Caco-2 (cell line): ENCODE measurements around the gene RGS16. TPM values are rescaled to one million over a fixed set of nuclear protein-coding genes. Genes with fewer than 3 reads are reported as not detected.
A peak's percentile ranks its signal among the peaks of the same experiment; 100 is the strongest.

ENCODE experiments used
- BruUV-seq: library from RNA; stranded (reverse); fragments of 400-500 nt; replicated peaks from 2 replicates; lab custom pipeline; 2021; lab: Mats Ljungman, UMichigan
- CTCF ChIA-PET: fragments of 300-600 bp; sonication (Branson Sonifier 250); formaldehyde crosslinking; loops from one replicate; lab custom pipeline; 2022; ENCODE audit warnings: antibody characterized with exemption; lab: Charles Lee
- POLR2A ChIA-PET: fragments of 300-600 bp; sonication (Branson Sonifier 250); formaldehyde crosslinking; loops from one replicate; lab custom pipeline; 2022; ENCODE audit warnings: antibody characterized with exemption; lab: Charles Lee
- DNase-seq, 2 experiments: peaks; one replicate each; pipeline versions ENCODE4 v3.0.0 to v3.0.0-alpha.2; 2020 to 2022
- H3K27me3 ChIP-seq: replicated peaks from 2 replicates; pipeline ENCODE4 v1.6.0; 2011; ENCODE audit warnings: low read length; ENCODE audit not compliant: control insufficient read depth, insufficient read depth
- H3K36me3 ChIP-seq: 2 replicates; pipeline ENCODE4 v1.5.1; 2011; ENCODE audit warnings: low read length; ENCODE audit not compliant: control insufficient read depth, insufficient read depth
- H3K4me1 ChIP-seq: fragments of 250-450 bp; sonication (Bioruptor Pico); 2 replicates; pipeline ENCODE4 v1.5.1; 2020; ENCODE audit warnings: mild to moderate bottlenecking
- H3K4me3 ChIP-seq: 2 replicates; pipeline ENCODE4 v1.5.1; 2011; ENCODE audit warnings: low read depth, mild to moderate bottlenecking, control low read depth, low read length
- H3K9me3 ChIP-seq: fragments of 250-450 bp; sonication (Bioruptor Pico); 2 replicates; pipeline ENCODE4 v1.5.1; 2020; ENCODE audit warnings: mild to moderate bottlenecking, moderate library complexity
- H3K27ac Mint-ChIP-seq: one replicate; pipeline ENCODE4 v1.8.0; 2022; ENCODE audit warnings: mixed read lengths; ENCODE audit not compliant: unreplicated experiment
- H3K27me3 Mint-ChIP-seq: one replicate; pipeline ENCODE4 v1.8.0; 2022; ENCODE audit warnings: mixed read lengths; ENCODE audit not compliant: insufficient read depth, unreplicated experiment
- H3K36me3 Mint-ChIP-seq: one replicate; pipeline ENCODE4 v1.8.0; 2022; ENCODE audit warnings: mild to moderate bottlenecking, mixed read lengths; ENCODE audit not compliant: insufficient read depth, unreplicated experiment
- H3K4me1 Mint-ChIP-seq: one replicate; pipeline ENCODE4 v1.8.0; 2022; ENCODE audit warnings: low read depth, mixed read lengths; ENCODE audit not compliant: unreplicated experiment
- H3K4me3 Mint-ChIP-seq: one replicate; pipeline ENCODE4 v1.8.0; 2022; ENCODE audit warnings: mild to moderate bottlenecking, moderate library complexity, mixed read lengths; ENCODE audit not compliant: unreplicated experiment
- H3K9me3 Mint-ChIP-seq: one replicate; pipeline ENCODE4 v1.8.0; 2022; ENCODE audit warnings: mixed read lengths; ENCODE audit not compliant: unreplicated experiment
- CTCF ChIP-seq, 2 experiments: fragments of 200-600 bp in 1 of 2; IDR thresholded peaks; 1 replicate in 1 of 2; 2 replicates in 1 of 2; pipeline versions ENCODE4 v1.5.1 to v1.8.0; 2011 to 2022; ENCODE audit warnings: antibody characterized with exemption in 1 of 2, control low read depth in 1 of 2, inconsistent platforms in 1 of 2, low read depth in 1 of 2, low read length in 1 of 2, mild to moderate bottlenecking in 1 of 2, moderate library complexity in 1 of 2; ENCODE audit not compliant: insufficient read depth in 1 of 2, severe bottlenecking in 1 of 2, unreplicated experiment in 1 of 2
- intact Hi-C: fragments of 100-400 bp; cut with micrococcal nuclease; formaldehyde crosslinking; loops from one replicate; pipeline ENCODE4 v1.10.0; 2022; ENCODE audit not compliant: unreplicated experiment
- total RNA-seq: library from RNA; stranded (reverse); gene quantifications from 2 replicates; pipeline ENCODE4 v1.2.3, GENCODE V29; 2022

RGS16 gene
- total RNA-seq, 1 experiment from 2014 or later, result 1.2 TPM

- H3K36me3 Mint-ChIP-seq, result no peaks in the 10 kb centered on the region
- BruUV-seq, result no TSS peak
Observed at GRCh38 chr1:182617014-182617429, 12.8 kb upstream of the RGS16 start.

GRCh38 chr1:182616130-182617013 lies 12.2 kb upstream of the RGS16 start:
- no peaks in the 10 kb centered on the region for H3K9me3 ChIP-seq
- DNase-seq, result no peak
- CTCF ChIA-PET, result interaction anchor here (0.7 kb wide), 1 partner anchor 10 kb away, joined by 6 read pairs; no protein-coding TSS in a partner anchor
- no peaks in the 10 kb centered on the region for H3K27me3 ChIP-seq
- peaks cover 17% of the 10 kb centered on the region for H3K4me1 Mint-ChIP-seq
- no peaks in the 10 kb centered on the region for H3K36me3 ChIP-seq
- peaks cover 3% of the 10 kb centered on the region for H3K27me3 Mint-ChIP-seq
- BruUV-seq, result no TSS peak
- peaks cover 12% of the 10 kb centered on the region for H3K9me3 Mint-ChIP-seq
- TF ChIP-seq CTCF (IDR thresholded peaks at IDR 0.05; ENCODE audit: insufficient read depth in 1 of 2, low read depth in 1 of 2, low read length in 1 of 2, severe bottlenecking in 1 of 2, unreplicated experiment in 1 of 2), result no peak
- H3K36me3 Mint-ChIP-seq, result no peaks in the 10 kb centered on the region
- POLR2A ChIA-PET, result no interaction called here
- H3K4me1 ChIP-seq, result no peaks in the 10 kb centered on the region
- intact Hi-C loops, result no loop called here
- no peak overlapping the region for H3K4me3 ChIP-seq
- peak overlapping the region; percentile 55 for H3K27ac Mint-ChIP-seq
- H3K4me3 Mint-ChIP-seq, result no peak overlapping the region

More at GRCh38 chr1:182617014-182617429, 12.8 kb upstream of the RGS16 start:
- Mint-ChIP-seq H3K27me3 (peaks cover 3% of the 10 kb centered on the region), H3K9me3 (peaks cover 12% of the 10 kb centered on the region), H3K27ac (peak overlapping the region; percentile 55), H3K4me1 (peaks cover 17% of the 10 kb centered on the region), H3K4me3 (no peak overlapping the region)
- no peaks in the 10 kb centered on the region for H3K27me3 ChIP-seq
- no peaks in the 10 kb centered on the region for H3K4me1 ChIP-seq
- no peak for TF ChIP-seq CTCF (IDR thresholded peaks at IDR 0.05; ENCODE audit: insufficient read depth in 1 of 2, low read depth in 1 of 2, low read length in 1 of 2, severe bottlenecking in 1 of 2, unreplicated experiment in 1 of 2)
- DNase-seq, result no peak
- intact Hi-C loops, result no loop called here
- no peaks in the 10 kb centered on the region for H3K9me3 ChIP-seq
- ChIA-PET POLR2A (no interaction called here), CTCF (interaction anchor here (0.7 kb wide), 1 partner anchor 11 kb away, joined by 6 read pairs; no protein-coding TSS in a partner anchor)
- no peaks in the 10 kb centered on the region for H3K36me3 ChIP-seq
- no peak overlapping the region for H3K4me3 ChIP-seq

GRCh38 chr1:182615468-182616129 lies 11.4 kb upstream of the RGS16 start:
- peak overlapping the region; percentile 72 for H3K4me3 Mint-ChIP-seq
- ChIA-PET CTCF (no interaction called here), POLR2A (no interaction called here)
- H3K27ac Mint-ChIP-seq, result peak overlapping the region; percentile 55
- peaks cover under 1% of the 10 kb centered on the region for H3K27me3 Mint-ChIP-seq
- Histone ChIP-seq H3K27me3 (no peaks in the 10 kb centered on the region), H3K4me3 (no peak overlapping the region), H3K4me1 (no peaks in the 10 kb centered on the region), H3K9me3 (no peaks in the 10 kb centered on the region), H3K36me3 (no peaks in the 10 kb centered on the region)
- H3K36me3 Mint-ChIP-seq, result no peaks in the 10 kb centered on the region
- no peak for DNase-seq
- no peak for TF ChIP-seq CTCF (IDR thresholded peaks at IDR 0.05; ENCODE audit: insufficient read depth in 1 of 2, low read depth in 1 of 2, low read length in 1 of 2, severe bottlenecking in 1 of 2, unreplicated experiment in 1 of 2)
- H3K9me3 Mint-ChIP-seq, result peaks cover 4% of the 10 kb centered on the region
- intact Hi-C loops, result no loop called here
- BruUV-seq, result no TSS peak
- H3K4me1 Mint-ChIP-seq, result peaks cover 17% of the 10 kb centered on the region
